DOHH2 (cell line): ENCODE data around the gene CNTNAP2.

ENCODE experiments used
- H3F3A ChIP-seq: fragments of 200-600 bp; sonication (generic), shearing (Covaris generic); 2 replicates; pipeline ENCODE4 v1.6.0; 2016; ENCODE audit warnings: antibody characterized with exemption, mild to moderate bottlenecking; ENCODE audit not compliant: control insufficient read depth, insufficient read depth
- H3K27ac ChIP-seq: fragments of 200-600 bp; sonication (generic); 2 replicates; pipeline ENCODE4 v1.5.1; 2014; ENCODE audit warnings: low read depth, mild to moderate bottlenecking, low read length, moderate library complexity
- H3K27me3 ChIP-seq: fragments of 200-600 bp; sonication (generic); 2 replicates; pipeline ENCODE4 v1.6.1; 2014; ENCODE audit warnings: mild to moderate bottlenecking, low read length, mixed read lengths; ENCODE audit not compliant: control insufficient read depth
- H3K36me3 ChIP-seq: fragments of 200-600 bp; sonication (generic); 2 replicates; pipeline ENCODE4 v1.6.1; 2014; ENCODE audit warnings: mild to moderate bottlenecking, low read length, moderate library complexity, mixed read lengths; ENCODE audit not compliant: control insufficient read depth
- H3K4me1 ChIP-seq: fragments of 200-600 bp; sonication (generic); 2 replicates; pipeline ENCODE4 v1.6.1; 2014; ENCODE audit warnings: mild to moderate bottlenecking, low read length, mixed read lengths; ENCODE audit not compliant: control insufficient read depth
- H3K4me2 ChIP-seq: fragments of 200-600 bp; sonication (generic); 2 replicates; pipeline ENCODE4 v1.6.0; 2014; ENCODE audit warnings: mild to moderate bottlenecking, low read length, moderate library complexity
- H3K4me3 ChIP-seq: fragments of 200-600 bp; sonication (generic); 2 replicates; pipeline ENCODE4 v1.5.1; 2014; ENCODE audit warnings: mild to moderate bottlenecking, low read length, mixed read lengths
- H3K79me2 ChIP-seq: fragments of 200-600 bp; sonication (generic); 2 replicates; pipeline ENCODE4 v1.6.1; 2014; ENCODE audit warnings: mild to moderate bottlenecking, low read length, mixed read lengths; ENCODE audit not compliant: control insufficient read depth
- H3K9me2 ChIP-seq: fragments of 200-600 bp; sonication (generic); replicated peaks from 2 replicates; pipeline ENCODE4 v1.6.1; 2014; ENCODE audit warnings: mild to moderate bottlenecking, low read length, mixed read lengths; ENCODE audit not compliant: control insufficient read depth
- H3K9me3 ChIP-seq: fragments of 200-600 bp; sonication (generic); 2 replicates; pipeline ENCODE4 v1.6.1; 2014; ENCODE audit warnings: antibody characterized with exemption, low read length, mixed read lengths; ENCODE audit not compliant: control insufficient read depth, insufficient read depth
- H4K20me1 ChIP-seq: fragments of 200-600 bp; sonication (generic); 2 replicates; pipeline ENCODE4 v1.6.0; 2014; ENCODE audit warnings: low read depth, mild to moderate bottlenecking, antibody characterized with exemption, low read length, moderate library complexity; ENCODE audit not compliant: control insufficient read depth, insufficient read depth
- CTCF ChIP-seq: fragments of 200-600 bp; sonication (generic); IDR thresholded peaks from one replicate; pipeline ENCODE4 v1.5.1; 2014; ENCODE audit warnings: antibody characterized with exemption, mild to moderate bottlenecking, low read depth, low read length; ENCODE audit not compliant: poor library complexity, severe bottlenecking
- EZH2phosphoT487 ChIP-seq: fragments of 200-600 bp; sonication (generic); IDR thresholded peaks from 2 replicates; pipeline ENCODE4 v1.6.1; 2017; ENCODE audit warnings: borderline replicate concordance, mild to moderate bottlenecking, antibody characterized with exemption, low read length, moderate library complexity, mixed read lengths

Gene CNTNAP2

GRCh38 chr7:146423446-146423845 lies 306.8 kb downstream of the CNTNAP2 start:
- H3K36me3 ChIP-seq, result no peaks in the 10 kb centered on the region
- no peak overlapping the region for H3K4me2 ChIP-seq
- H3K9me3 ChIP-seq, result no peaks in the 10 kb centered on the region
- no peaks in the 10 kb centered on the region for H4K20me1 ChIP-seq
- no peaks in the 10 kb centered on the region for H3F3A ChIP-seq
- no peaks in the 10 kb centered on the region for H3K27me3 ChIP-seq
- H3K4me3 ChIP-seq, result no peak overlapping the region
- H3K27ac ChIP-seq, result no peak overlapping the region
- H3K9me2 ChIP-seq, result no peaks in the 10 kb centered on the region
- no peaks in the 10 kb centered on the region for H3K4me1 ChIP-seq
- TF ChIP-seq EZH2phosphoT487 (no peak), CTCF (no peak)
- H3K79me2 ChIP-seq, result no peaks in the 10 kb centered on the region

- no peaks in the 10 kb centered on the region for H4K20me1 ChIP-seq
- H3K9me3 ChIP-seq, result no peaks in the 10 kb centered on the region
- no peak overlapping the region for H3K27ac ChIP-seq
- no peaks in the 10 kb centered on the region for H3K36me3 ChIP-seq
- no peak overlapping the region for H3K4me2 ChIP-seq
- no peaks in the 10 kb centered on the region for H3K9me2 ChIP-seq
- TF ChIP-seq CTCF, result no peak
- no peak for TF ChIP-seq EZH2phosphoT487
- H3K4me3 ChIP-seq, result no peak overlapping the region
- no peaks in the 10 kb centered on the region for H3K27me3 ChIP-seq
- H3K79me2 ChIP-seq, result no peaks in the 10 kb centered on the region
- H3K4me1 ChIP-seq, result no peaks in the 10 kb centered on the region
- no peaks in the 10 kb centered on the region for H3F3A ChIP-seq
These were observed 307.5 kb downstream of the CNTNAP2 start for GRCh38 chr7:146424084-146424483.

GRCh38 chr7:146433501-146433900 lies 316.9 kb downstream of the CNTNAP2 start:
- Histone ChIP-seq H3K9me3 (no peaks in the 10 kb centered on the region), H3K79me2 (no peaks in the 10 kb centered on the region), H3K27ac (no peak overlapping the region), H3K36me3 (no peaks in the 10 kb centered on the region), H3K4me2 (no peak overlapping the region), H3K4me1 (no peaks in the 10 kb centered on the region), H3K9me2 (no peaks in the 10 kb centered on the region), H4K20me1 (no peaks in the 10 kb centered on the region), H3K4me3 (no peak overlapping the region), H3F3A (no peaks in the 10 kb centered on the region), H3K27me3 (no peaks in the 10 kb centered on the region)
- TF ChIP-seq CTCF (no peak), EZH2phosphoT487 (no peak)

GRCh38 chr7:146443102-146443501 lies 326.5 kb downstream of the CNTNAP2 start:
- H3K27ac ChIP-seq, result no peak overlapping the region
- H3K27me3 ChIP-seq, result no peaks in the 10 kb centered on the region
- no peaks in the 10 kb centered on the region for H3K9me2 ChIP-seq
- H4K20me1 ChIP-seq, result no peaks in the 10 kb centered on the region
- TF ChIP-seq CTCF, result no peak
- TF ChIP-seq EZH2phosphoT487, result no peak
- H3F3A ChIP-seq, result no peaks in the 10 kb centered on the region
- no peaks in the 10 kb centered on the region for H3K4me1 ChIP-seq
- H3K4me2 ChIP-seq, result no peak overlapping the region
- H3K36me3 ChIP-seq, result no peaks in the 10 kb centered on the region
- H3K9me3 ChIP-seq, result no peaks in the 10 kb centered on the region
- H3K79me2 ChIP-seq, result no peaks in the 10 kb centered on the region
- no peak overlapping the region for H3K4me3 ChIP-seq
